Skeletal muscle tissue (tissue), 4 donors: ENCODE data around the gene DSCAML1. TPM values are rescaled to one million over a fixed set of nuclear protein-coding genes. Genes with fewer than 3 reads are reported as not detected.

Source experiments
- H3K27ac ChIP-seq: one replicate; pipeline ENCODE4 v1.7.0; 2013; ENCODE audit warnings: mild to moderate bottlenecking, low read depth, low read length, inconsistent platforms
- H3K27me3 ChIP-seq, 3 donors: one replicate each; pipeline ENCODE4 v1.7.0; 2013; ENCODE audit warnings: low read length in 3 of 3; ENCODE audit not compliant: control insufficient read depth in 3 of 3, insufficient read depth in 3 of 3
- H3K36me3 ChIP-seq, 3 donors: one replicate each; pipeline ENCODE4 v1.7.0; 2013; ENCODE audit warnings: low read length in 3 of 3; ENCODE audit not compliant: control insufficient read depth in 3 of 3, insufficient read depth in 3 of 3
- H3K4me1 ChIP-seq, 3 donors: one replicate each; pipeline ENCODE4 v1.7.0; 2013; ENCODE audit warnings: low read length in 3 of 3, mild to moderate bottlenecking in 3 of 3; ENCODE audit not compliant: control insufficient read depth in 3 of 3, insufficient read depth in 3 of 3
- H3K4me3 ChIP-seq, 3 donors: one replicate each; pipeline ENCODE4 v1.7.0; 2013; ENCODE audit warnings: low read length in 3 of 3
- H3K9ac ChIP-seq, 3 donors: one replicate each; pipeline ENCODE4 v1.7.0; 2013; ENCODE audit warnings: low read length in 3 of 3, mild to moderate bottlenecking in 3 of 3, moderate library complexity in 2 of 3, low read depth in 1 of 3
- H3K9me3 ChIP-seq, 3 donors: one replicate each; pipeline ENCODE4 v1.7.0; 2013; ENCODE audit warnings: low read length in 3 of 3; ENCODE audit not compliant: control insufficient read depth in 3 of 3
- total RNA-seq: library from RNA; depleted of rRNA; stranded (reverse); fragments of >200 nt; gene quantifications from one replicate; pipeline ENCODE4 v1.2.3, GENCODE V29; 2014
- donor health status: Osteomylitis.

The DSCAML1 gene
- total RNA-seq, 1 donor from 2014 or later: 0.52 TPM

DNA sequence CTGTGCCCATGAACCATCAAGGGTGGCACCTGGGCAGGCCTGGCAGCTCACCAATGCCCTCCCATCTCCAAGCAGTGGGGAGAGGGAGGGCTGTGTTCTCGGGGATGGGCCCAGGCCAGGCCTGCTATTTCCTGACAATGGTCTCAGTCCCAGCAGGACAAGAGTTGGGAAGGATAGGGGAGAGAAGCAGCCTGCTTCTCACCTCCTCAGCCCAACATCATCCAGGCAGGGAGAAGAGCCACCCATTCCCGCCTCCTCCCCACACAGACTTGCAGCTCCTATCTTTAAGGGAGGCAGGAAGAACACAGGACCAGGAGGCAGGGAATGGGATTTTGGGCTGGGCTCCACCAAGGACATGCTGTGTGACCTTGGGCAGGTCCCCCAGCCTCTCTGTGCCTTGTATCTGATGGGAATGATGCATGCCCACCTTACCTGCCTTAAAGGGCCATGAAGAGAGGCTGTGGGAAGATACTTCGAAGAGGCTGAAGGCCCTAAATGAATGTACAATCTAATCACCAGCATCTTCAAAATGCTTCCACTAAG, 108.7 kb downstream of the DSCAML1 start:
- Histone ChIP-seq H3K4me1 (no peaks in the 10 kb centered on the region), H3K9me3 (no peaks in the 10 kb centered on the region), H3K36me3 (no peaks in the 10 kb centered on the region), H3K4me3 (no peak overlapping the region), H3K27ac (no peak overlapping the region), H3K9ac (no peak overlapping the region), H3K27me3 (peaks cover 0 to 5% (median 0%) of the 10 kb centered on the region in 3 donors)

DNA sequence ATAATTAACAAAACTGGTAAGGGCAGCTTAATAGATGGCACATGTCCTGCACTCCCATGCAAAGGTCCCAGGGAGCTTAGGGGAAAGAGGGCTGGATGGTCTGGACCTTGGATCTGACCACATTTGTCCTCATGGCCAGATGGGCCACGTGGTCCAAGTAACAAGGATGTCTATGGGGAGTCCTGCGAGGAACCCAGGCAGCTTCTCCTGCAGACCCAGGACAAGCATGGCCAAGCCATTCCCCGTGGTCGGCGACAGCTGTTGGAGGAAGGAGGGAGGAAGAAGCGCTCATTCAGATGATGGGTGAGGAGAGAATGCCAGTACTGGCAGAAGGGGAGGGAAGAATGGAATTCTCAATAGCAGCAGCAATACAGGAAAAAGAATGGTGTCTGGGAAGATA, 109.2 kb downstream of the DSCAML1 start:
- Histone ChIP-seq H3K27ac (no peak overlapping the region), H3K9ac (no peak overlapping the region), H3K36me3 (no peaks in the 10 kb centered on the region), H3K9me3 (no peaks in the 10 kb centered on the region), H3K4me3 (no peak overlapping the region), H3K27me3 (peaks cover 0 to 5% (median 0%) of the 10 kb centered on the region in 3 donors), H3K4me1 (no peaks in the 10 kb centered on the region)

DNA sequence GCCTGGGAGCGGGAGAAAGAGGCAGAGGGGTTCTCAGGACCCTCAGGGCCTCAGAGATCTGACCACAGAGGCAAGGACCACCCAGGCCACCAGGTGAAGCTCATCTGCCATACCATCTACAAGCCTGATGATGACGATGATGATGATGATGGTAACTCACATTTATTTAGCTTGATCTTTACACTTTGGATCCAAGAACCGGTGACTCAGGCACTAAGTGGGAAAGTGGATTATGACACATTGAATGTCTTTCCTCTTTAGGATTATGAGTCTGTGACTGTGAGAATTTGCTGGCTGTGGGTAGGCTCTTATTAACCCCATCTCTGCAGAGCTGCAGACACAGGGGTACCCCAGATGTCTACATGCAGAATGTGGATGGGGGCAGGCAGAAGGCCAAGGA, 110.3 kb downstream of the DSCAML1 start:
- peaks cover 0 to 5% (median 3%) of the 10 kb centered on the region in 3 donors for H3K27me3 ChIP-seq
- H3K36me3 ChIP-seq: no peaks in the 10 kb centered on the region
- H3K9ac ChIP-seq: no peak overlapping the region
- no peak overlapping the region for H3K27ac ChIP-seq
- H3K4me3 ChIP-seq: no peak overlapping the region
- H3K9me3 ChIP-seq: no peaks in the 10 kb centered on the region
- H3K4me1 ChIP-seq: no peaks in the 10 kb centered on the region

DNA sequence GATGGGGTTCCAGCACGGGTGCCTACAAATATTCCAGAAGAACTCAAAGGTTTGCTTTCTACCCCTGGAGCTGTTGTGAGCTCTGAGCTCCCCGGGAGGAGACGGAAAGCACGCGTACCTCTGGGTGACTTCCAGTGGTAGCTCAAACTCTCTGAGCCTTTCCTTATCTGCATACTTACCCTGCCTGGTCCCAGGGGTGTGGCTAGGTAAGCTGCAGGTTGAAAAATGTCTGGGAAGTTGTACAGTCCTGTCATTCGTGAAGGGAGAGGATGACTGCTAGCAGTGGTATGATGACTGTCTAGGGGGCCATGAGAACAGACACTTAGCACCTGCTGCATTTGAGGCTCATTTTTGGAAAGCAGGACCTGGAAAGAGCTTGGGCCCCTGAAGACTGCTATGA, 111.5 kb downstream of the DSCAML1 start:
- no peak overlapping the region for H3K9ac ChIP-seq
- H3K27me3 ChIP-seq: peaks cover 0 to 5% (median 3%) of the 10 kb centered on the region in 3 donors
- H3K4me3 ChIP-seq: no peak overlapping the region
- H3K36me3 ChIP-seq: no peaks in the 10 kb centered on the region
- H3K4me1 ChIP-seq: no peaks in the 10 kb centered on the region
- H3K27ac ChIP-seq: no peak overlapping the region
- H3K9me3 ChIP-seq: no peaks in the 10 kb centered on the region

DNA sequence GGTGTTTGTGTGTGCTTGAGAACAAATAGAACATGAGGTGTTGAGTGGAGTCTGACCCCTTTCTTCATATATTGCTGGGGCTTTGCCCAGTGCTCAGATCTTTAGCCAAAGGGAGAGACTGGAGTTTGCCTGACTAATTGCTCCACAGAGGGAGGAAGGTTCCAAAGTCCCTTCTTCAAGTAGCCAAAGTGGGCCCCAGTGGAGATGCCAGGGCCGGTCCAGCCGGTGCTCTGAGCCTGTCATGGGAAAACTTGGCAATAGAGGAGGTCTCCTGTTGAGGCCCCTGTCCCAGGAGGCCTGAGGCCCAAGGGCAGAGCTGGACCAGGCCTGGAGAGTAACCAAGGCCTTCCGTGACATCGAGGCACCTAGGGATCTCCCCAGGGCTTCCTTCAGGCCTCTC, 112.3 kb downstream of the DSCAML1 start:
- H3K27me3 ChIP-seq: peaks cover 0 to 5% (median 3%) of the 10 kb centered on the region in 3 donors
- H3K4me3 ChIP-seq: no peak overlapping the region
- no peak overlapping the region for H3K9ac ChIP-seq
- H3K36me3 ChIP-seq: no peaks in the 10 kb centered on the region
- no peaks in the 10 kb centered on the region for H3K9me3 ChIP-seq
- H3K4me1 ChIP-seq: no peaks in the 10 kb centered on the region
- no peak overlapping the region for H3K27ac ChIP-seq

DNA sequence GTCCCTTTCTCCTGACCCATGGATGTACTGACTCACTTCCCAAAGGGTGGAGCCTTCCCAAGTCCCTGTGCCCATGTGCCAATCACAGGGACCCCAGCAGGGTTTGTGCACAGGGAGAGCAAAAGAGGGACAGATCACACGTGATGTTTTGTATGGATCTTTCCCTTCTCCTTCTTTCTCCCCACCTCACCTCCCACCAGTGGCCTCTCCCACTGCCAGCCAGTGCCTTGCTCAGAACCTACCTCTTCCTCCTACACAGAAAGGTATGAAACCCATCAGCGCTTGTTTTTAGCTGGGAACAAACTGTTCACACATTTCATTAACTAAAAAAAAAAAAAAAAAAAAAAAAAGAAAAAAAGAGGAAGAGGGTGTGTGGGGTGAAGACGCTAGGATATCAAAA, 112.9 kb downstream of the DSCAML1 start:
- Histone ChIP-seq H3K4me3 (no peak overlapping the region), H3K27ac (no peak overlapping the region), H3K4me1 (no peaks in the 10 kb centered on the region), H3K9me3 (no peaks in the 10 kb centered on the region), H3K9ac (no peak overlapping the region), H3K27me3 (peaks cover 0 to 5% (median 3%) of the 10 kb centered on the region in 3 donors), H3K36me3 (no peaks in the 10 kb centered on the region)

DNA sequence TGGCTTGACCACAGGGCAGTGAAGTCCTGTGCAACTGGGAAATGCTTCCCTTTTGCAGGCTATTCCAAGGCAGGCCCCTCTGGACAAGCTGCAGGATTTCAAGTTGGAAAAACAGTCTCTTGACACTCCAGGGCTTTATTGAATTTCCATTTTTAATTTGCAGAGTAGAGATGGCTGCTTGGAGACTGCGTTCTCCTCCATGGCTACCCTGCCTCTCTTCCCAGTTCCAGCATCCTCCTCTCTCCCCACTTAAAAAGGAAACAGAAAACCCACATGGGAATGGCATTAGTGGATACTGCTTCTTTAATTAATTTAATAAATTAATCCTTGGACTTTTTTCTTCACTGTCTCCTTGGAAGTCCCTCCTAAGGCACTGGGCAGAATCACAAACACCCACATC, 115.6 kb downstream of the DSCAML1 start:
- Histone ChIP-seq H3K9ac (no peak overlapping the region), H3K9me3 (no peaks in the 10 kb centered on the region)

DNA sequence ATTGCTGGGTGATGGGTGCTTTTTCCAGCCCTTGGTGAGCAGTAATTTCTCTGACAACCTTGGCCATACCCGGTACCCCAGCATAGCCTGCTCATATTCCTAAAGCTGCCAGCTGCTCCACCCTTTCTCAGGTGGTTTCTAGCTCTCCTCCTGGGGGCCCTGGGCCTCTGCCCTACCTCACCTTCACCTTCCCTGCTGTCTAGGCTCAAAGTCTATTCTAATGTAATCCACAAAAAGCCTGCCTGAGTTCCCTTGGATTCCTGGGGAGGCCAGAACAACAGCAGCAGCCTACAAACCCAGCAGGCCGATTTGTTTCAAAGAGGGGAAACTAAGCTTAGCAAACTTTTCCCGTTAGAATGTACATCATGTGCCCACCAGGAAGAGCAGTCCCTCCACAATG, 117.6 kb downstream of the DSCAML1 start:
- Histone ChIP-seq H3K27me3 (peaks cover 5 to 16% (median 13%) of the 10 kb centered on the region in 3 donors), H3K27ac (no peak overlapping the region), H3K9me3 (no peaks in the 10 kb centered on the region), H3K36me3 (no peaks in the 10 kb centered on the region), H3K4me3 (no peak overlapping the region), H3K9ac (no peak overlapping the region), H3K4me1 (no peaks in the 10 kb centered on the region)

More for the DNA sequence above, 115.6 kb downstream of the DSCAML1 start:
- H3K27ac ChIP-seq: no peak overlapping the region
- no peaks in the 10 kb centered on the region for H3K4me1 ChIP-seq
- H3K36me3 ChIP-seq: no peaks in the 10 kb centered on the region
- H3K4me3 ChIP-seq: no peak overlapping the region
- peaks cover 0 to 11% (median 8%) of the 10 kb centered on the region in 3 donors for H3K27me3 ChIP-seq

DNA sequence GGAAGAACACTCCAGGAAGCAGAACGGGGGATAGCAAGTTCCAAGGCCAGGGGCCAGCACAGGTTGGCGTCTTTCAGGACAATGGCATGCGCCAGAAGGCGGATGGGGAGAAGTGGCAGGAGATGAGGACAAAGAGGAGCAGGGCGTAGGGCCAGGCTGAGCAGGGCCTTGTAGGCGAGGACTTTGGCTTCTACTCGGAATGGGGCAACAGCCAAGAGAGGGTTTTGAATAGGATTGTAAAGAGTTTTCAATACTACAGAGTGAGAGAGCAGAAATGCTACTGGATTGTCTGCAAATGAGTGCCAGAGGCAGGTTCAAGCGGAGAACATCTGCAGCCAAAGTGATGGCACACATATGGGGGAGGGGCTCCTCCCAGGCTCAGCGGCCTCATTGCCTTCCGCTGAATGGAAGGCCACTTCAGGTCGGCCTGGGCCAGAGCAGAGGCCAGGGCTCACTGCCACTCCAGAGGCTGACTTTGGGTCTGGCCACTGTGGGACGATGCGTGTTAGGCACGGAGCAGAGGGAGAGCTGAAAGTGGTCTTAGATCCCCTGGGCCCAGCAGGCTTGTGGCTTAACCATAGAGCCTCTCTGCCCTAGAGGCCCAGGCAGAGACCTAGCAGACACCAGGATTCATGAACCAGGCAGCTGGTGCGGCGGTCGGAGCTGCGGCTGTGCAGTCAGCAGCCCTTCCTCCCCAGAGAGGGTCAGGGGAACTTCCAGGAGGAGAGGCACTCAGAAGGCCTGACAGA, 118.2 kb downstream of the DSCAML1 start:
- Histone ChIP-seq H3K36me3 (no peaks in the 10 kb centered on the region), H3K4me3 (no peak overlapping the region), H3K27ac (no peak overlapping the region), H3K27me3 (peaks cover 8 to 19% (median 18%) of the 10 kb centered on the region in 3 donors), H3K9ac (no peak overlapping the region), H3K9me3 (no peaks in the 10 kb centered on the region), H3K4me1 (no peaks in the 10 kb centered on the region)

DNA sequence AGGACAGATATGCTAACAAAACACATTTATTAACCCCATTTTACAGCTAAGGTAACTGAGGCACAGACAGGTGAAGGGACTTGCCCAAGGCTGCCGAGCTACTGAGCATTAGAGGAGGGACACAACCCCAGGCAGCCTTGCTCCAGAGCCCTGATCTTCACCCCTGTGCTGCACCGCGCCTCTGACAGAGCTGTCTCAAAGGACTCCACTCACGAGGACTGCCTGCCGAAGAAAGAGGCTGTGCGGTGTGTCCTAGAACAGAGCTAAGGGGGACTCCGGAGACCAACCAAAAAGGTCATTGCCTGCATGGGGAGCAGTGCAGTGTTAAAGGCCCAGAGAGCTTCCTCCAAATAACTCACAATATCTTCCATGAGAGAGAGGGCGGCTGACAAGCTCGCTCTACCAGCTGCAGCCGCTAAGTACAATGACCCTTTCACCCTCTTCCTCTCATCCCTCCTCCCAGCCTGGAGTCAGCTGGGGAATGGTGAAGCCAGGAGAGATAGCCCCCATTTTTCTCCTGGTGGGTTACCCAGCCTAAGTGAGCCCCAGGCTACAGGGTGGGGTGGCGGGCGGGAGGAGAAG, 119.2 kb downstream of the DSCAML1 start:
- H3K4me1 ChIP-seq: no peaks in the 10 kb centered on the region

More for the DNA sequence above, 119.2 kb downstream of the DSCAML1 start:
- H3K9me3 ChIP-seq: no peaks in the 10 kb centered on the region
- peaks cover 8 to 21% (median 18%) of the 10 kb centered on the region in 3 donors for H3K27me3 ChIP-seq
- H3K36me3 ChIP-seq: no peaks in the 10 kb centered on the region
- no peak overlapping the region for H3K4me3 ChIP-seq
- no peak overlapping the region for H3K27ac ChIP-seq
- no peak overlapping the region for H3K9ac ChIP-seq
